GM23248 (cell line): Measurements from ENCODE around the gene BDH2.

ENCODE experiments used
- EZH2 ChIP-seq: fragments of 200-600 bp; sonication (generic); IDR thresholded peaks from 2 replicates; pipeline ENCODE4 v1.6.1; 2018; ENCODE audit warnings: antibody characterized with exemption, mild to moderate bottlenecking; ENCODE audit not compliant: insufficient read depth, poor library complexity, severe bottlenecking
- EZH2phosphoT487 ChIP-seq: fragments of 200-600 bp; sonication (generic); IDR thresholded peaks from 2 replicates; pipeline ENCODE4 v1.6.1; 2018; ENCODE audit warnings: antibody characterized with exemption, moderate library complexity, mild to moderate bottlenecking, low read depth; ENCODE audit not compliant: insufficient read depth

DNA sequence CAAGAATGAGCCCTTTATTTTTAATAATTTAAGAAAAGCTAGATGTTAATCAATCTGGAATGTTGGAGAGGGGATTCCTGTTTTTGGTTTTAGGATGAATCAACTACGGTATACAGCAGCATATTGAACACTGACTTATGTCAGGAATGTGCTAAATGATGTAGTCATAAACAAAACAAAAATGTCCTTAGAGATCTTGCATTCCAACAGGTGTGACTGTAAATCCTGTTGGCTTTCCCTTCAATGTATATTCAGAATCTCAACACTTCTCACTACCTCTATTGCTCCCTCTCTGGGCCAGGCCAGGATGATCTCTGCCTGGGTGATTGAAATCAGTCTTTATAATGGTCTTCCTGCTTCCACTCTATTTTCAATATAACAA lies 37.8 kb upstream of the BDH2 start:
- TF ChIP-seq EZH2phosphoT487 = no peak
- no peak for TF ChIP-seq EZH2
